H9 (cell line): ENCODE measurements around the gene SRSF4. TPM values are rescaled to one million over a fixed set of nuclear protein-coding genes. Genes with fewer than 3 reads are reported as not detected.

Experiments
- DNase-seq: peaks from one replicate; pipeline ENCODE4 v3.0.0-alpha.2; 2017
- H2AFZ ChIP-seq: one replicate; pipeline ENCODE4 v1.6.1; 2013; ENCODE audit warnings: mild to moderate bottlenecking, low read length, control low read depth, moderate library complexity
- H2AK5ac ChIP-seq: 2 replicates; pipeline ENCODE4 v1.6.1; 2013; ENCODE audit warnings: low read length, control low read depth, mixed read lengths; ENCODE audit not compliant: insufficient read length
- H2BK120ac ChIP-seq: one replicate; pipeline ENCODE4 v1.6.1; 2013; ENCODE audit warnings: low read depth, mild to moderate bottlenecking, low read length, control low read depth, inconsistent platforms; ENCODE audit not compliant: poor library complexity, severe bottlenecking
- H2BK12ac ChIP-seq: 2 replicates; pipeline ENCODE4 v1.6.1; 2013; ENCODE audit warnings: low read length, control low read depth, mixed read lengths, low read depth; ENCODE audit not compliant: insufficient read length
- H2BK15ac ChIP-seq: 2 replicates; pipeline ENCODE4 v1.6.1; 2013; ENCODE audit warnings: low read depth, low read length, control low read depth
- H2BK20ac ChIP-seq: one replicate; pipeline ENCODE4 v1.6.1; 2013; ENCODE audit warnings: low read depth, mild to moderate bottlenecking, low read length, control low read depth, inconsistent platforms; ENCODE audit not compliant: poor library complexity, severe bottlenecking
- H2BK5ac ChIP-seq: 2 replicates; pipeline ENCODE4 v1.6.1; 2013; ENCODE audit warnings: low read length, control low read depth, mixed read lengths; ENCODE audit not compliant: insufficient read length
- H3K14ac ChIP-seq: 2 replicates; pipeline ENCODE4 v1.6.1; 2013; ENCODE audit warnings: low read length, control low read depth; ENCODE audit not compliant: insufficient read depth
- H3K18ac ChIP-seq: 2 replicates; pipeline ENCODE4 v1.6.1; 2013; ENCODE audit warnings: low read depth, mild to moderate bottlenecking, mixed read lengths, low read length, control low read depth; ENCODE audit not compliant: insufficient read length
- H3K23ac ChIP-seq: 2 replicates; pipeline ENCODE4 v1.6.1; 2013; ENCODE audit warnings: low read length, control low read depth, mixed read lengths, low read depth; ENCODE audit not compliant: insufficient read length
- H3K23me2 ChIP-seq: 2 replicates; pipeline ENCODE4 v1.6.1; 2013; ENCODE audit warnings: low read depth, mild to moderate bottlenecking, mixed read lengths, low read length, control low read depth; ENCODE audit not compliant: insufficient read length, poor library complexity, severe bottlenecking
- H3K27ac ChIP-seq: 2 replicates; pipeline ENCODE4 v1.5.1; 2013; ENCODE audit warnings: low read length, control low read depth, mixed read lengths, low read depth; ENCODE audit not compliant: insufficient read length
- H3K27me3 ChIP-seq: 2 replicates; pipeline ENCODE4 v1.6.1; 2013; ENCODE audit warnings: low read length, control low read depth, inconsistent platforms; ENCODE audit not compliant: insufficient read depth
- H3K4ac ChIP-seq: 2 replicates; pipeline ENCODE4 v1.6.1; 2013; ENCODE audit warnings: low read depth, mild to moderate bottlenecking, control low read depth, inconsistent platforms, low read length, moderate library complexity
- H3K4me1 ChIP-seq: 2 replicates; pipeline ENCODE4 v1.6.1; 2013; ENCODE audit warnings: low read length, control low read depth, inconsistent platforms; ENCODE audit not compliant: insufficient read depth
- H3K4me2 ChIP-seq: 2 replicates; pipeline ENCODE4 v1.6.1; 2013; ENCODE audit warnings: low read length, control low read depth, mixed read lengths; ENCODE audit not compliant: insufficient read length, insufficient read depth
- H3K56ac ChIP-seq: 2 replicates; pipeline ENCODE4 v1.6.1; 2013; ENCODE audit warnings: low read depth, mild to moderate bottlenecking, mixed read lengths, low read length, control low read depth; ENCODE audit not compliant: insufficient read length
- H3K79me1 ChIP-seq: 2 replicates; pipeline ENCODE4 v1.6.1; 2013; ENCODE audit warnings: low read depth, mild to moderate bottlenecking, moderate library complexity, low read length, control low read depth, inconsistent platforms; ENCODE audit not compliant: insufficient read depth, poor library complexity, severe bottlenecking
- H3K79me2 ChIP-seq: 2 replicates; pipeline ENCODE4 v1.6.1; 2013; ENCODE audit warnings: low read length, control low read depth, inconsistent platforms; ENCODE audit not compliant: insufficient read depth
- H3K9ac ChIP-seq: 2 replicates; pipeline ENCODE4 v1.6.1; 2013; ENCODE audit warnings: low read length, control low read depth, mixed read lengths; ENCODE audit not compliant: insufficient read length; ENCODE audit errors: extremely low read depth
- H3K9me3 ChIP-seq: one replicate; pipeline ENCODE4 v1.6.1; 2013; ENCODE audit warnings: low read depth, low read length, inconsistent platforms; ENCODE audit not compliant: control insufficient read depth
- H3T11ph ChIP-seq: one replicate; pipeline ENCODE4 v1.6.1; 2013; ENCODE audit warnings: mild to moderate bottlenecking, low read length, control low read depth, inconsistent platforms
- H4K20me1 ChIP-seq: one replicate; pipeline ENCODE4 v1.6.1; 2013; ENCODE audit not compliant: control insufficient read depth, insufficient read length, insufficient read depth
- H4K5ac ChIP-seq: 2 replicates; pipeline ENCODE4 v1.6.1; 2013; ENCODE audit warnings: low read depth, mild to moderate bottlenecking, mixed read lengths, low read length, control low read depth; ENCODE audit not compliant: insufficient read length
- H4K8ac ChIP-seq: replicated peaks from 2 replicates; pipeline ENCODE4 v1.6.1; 2013; ENCODE audit warnings: low read length, control low read depth, mixed read lengths, low read depth; ENCODE audit not compliant: insufficient read length
- H4K91ac ChIP-seq: 2 replicates; pipeline ENCODE4 v1.6.1; 2013; ENCODE audit warnings: low read depth, mild to moderate bottlenecking, moderate library complexity, mixed read lengths, low read length, control low read depth; ENCODE audit not compliant: insufficient read length
- H3K27ac Mint-ChIP-seq, 3 experiments: 2 replicates in 2 of 3; 3 replicates in 1 of 3; pipeline ENCODE4 v1.8.0; 2020 to 2021; ENCODE audit warnings: mixed read lengths in 3 of 3, mild to moderate bottlenecking in 1 of 3, moderate library complexity in 1 of 3
- H3K27me3 Mint-ChIP-seq: 2 replicates; pipeline ENCODE4 v1.8.0; 2021; ENCODE audit warnings: low read depth, mild to moderate bottlenecking, moderate library complexity, mixed read lengths
- H3K36me3 Mint-ChIP-seq, 3 experiments: 2 replicates in 2 of 3; 3 replicates in 1 of 3; pipeline ENCODE4 v1.8.0; 2020 to 2021; ENCODE audit warnings: low read depth in 3 of 3, mixed read lengths in 3 of 3; ENCODE audit not compliant: insufficient read depth in 1 of 3
- H3K4me1 Mint-ChIP-seq, 2 experiments: 2 replicates each; pipeline ENCODE4 v1.8.0; 2020; ENCODE audit warnings: mixed read lengths in 2 of 2
- H3K4me3 Mint-ChIP-seq, 2 experiments: 2 replicates in 1 of 2; 3 replicates in 1 of 2; pipeline ENCODE4 v1.8.0; 2020 to 2021; ENCODE audit warnings: mild to moderate bottlenecking in 2 of 2, mixed read lengths in 2 of 2, moderate library complexity in 1 of 2
- H3K9me3 Mint-ChIP-seq, 2 experiments: 2 replicates in 1 of 2; 3 replicates in 1 of 2; pipeline ENCODE4 v1.8.0; 2020; ENCODE audit warnings: mild to moderate bottlenecking in 2 of 2, mixed read lengths in 2 of 2, moderate library complexity in 1 of 2
- WGBS: extraction: QIAGEN DNeasy Blood & Tissue Kit; methylation state at CpG from one replicate; pipeline ENCODE4 v1.1.7; 2013; ENCODE audit warnings: missing lambda C conversion rate, low lambda C conversion rate, mixed read lengths; ENCODE audit not compliant: insufficient read length; ENCODE audit errors: extremely low coverage; 5-methylcytosine and 5-hydroxymethylcytosine counted together
- total RNA-seq: library from RNA; stranded (reverse); gene quantifications from 2 replicates; pipeline ENCODE4 v1.2.1, GENCODE V29; 2021
- TF ChIP-seq, protein P1 (sequence below): fragments of 200-600 bp; sonication (generic); conservative IDR thresholded peaks from 3 replicates; pipeline ENCODE4 v1.8.0; 2021; ENCODE audit warnings: antibody characterized with exemption, mild to moderate bottlenecking

The SRSF4 gene
- total RNA-seq, 1 experiment from 2014 or later, result 90.6 TPM

DNA sequence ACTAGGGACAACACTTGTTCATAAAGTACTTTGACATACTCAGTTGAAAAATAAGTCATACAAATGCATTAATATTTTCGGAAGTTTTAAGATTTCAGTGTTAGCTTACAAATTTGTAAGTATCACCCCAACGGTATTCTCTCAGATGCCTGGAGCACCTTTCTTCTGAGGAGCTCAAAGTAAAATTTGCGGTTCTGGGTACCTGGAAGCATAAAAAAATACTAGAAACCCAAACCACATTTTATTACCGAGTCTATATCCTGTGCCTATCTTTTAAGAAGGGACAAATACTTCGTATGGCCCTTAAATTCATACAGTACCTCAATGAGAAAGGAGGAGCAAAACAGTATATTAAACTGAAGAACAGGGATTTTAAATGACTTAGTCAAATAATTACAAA, 10.2 kb downstream of the SRSF4 start:
- Histone ChIP-seq H2AFZ (no peak overlapping the region), H3K79me2 (peaks cover 33% of the 10 kb centered on the region; the same call in 1 of the 2 replicates), H3K27me3 (no peaks in the 10 kb centered on the region), H2AK5ac (no peak overlapping the region), H3K4me2 (no peak overlapping the region), H2BK20ac (no peak overlapping the region), H2BK120ac (no peak overlapping the region), H2BK15ac (no peak overlapping the region), H2BK12ac (no peak overlapping the region), H3K4me1 (peaks cover 9% of the 10 kb centered on the region; the same call in 1 of the 2 replicates), H3K23ac (no peak overlapping the region), H3T11ph (no peak overlapping the region), H3K56ac (no peak overlapping the region), H4K20me1 (no peaks in the 10 kb centered on the region), H3K18ac (no peak overlapping the region), H2BK5ac (no peak overlapping the region), H3K9me3 (no peaks in the 10 kb centered on the region), H3K79me1 (peaks cover 6% of the 10 kb centered on the region), H3K23me2 (no peaks in the 10 kb centered on the region), H4K8ac (no peak overlapping the region), H3K4ac (no peak overlapping the region), H3K9ac (no peak overlapping the region), H4K91ac (no peak overlapping the region), H4K5ac (no peak overlapping the region), H3K14ac (no peak overlapping the region), H3K27ac (no peak overlapping the region)
- TF ChIP-seq, protein P1, sequence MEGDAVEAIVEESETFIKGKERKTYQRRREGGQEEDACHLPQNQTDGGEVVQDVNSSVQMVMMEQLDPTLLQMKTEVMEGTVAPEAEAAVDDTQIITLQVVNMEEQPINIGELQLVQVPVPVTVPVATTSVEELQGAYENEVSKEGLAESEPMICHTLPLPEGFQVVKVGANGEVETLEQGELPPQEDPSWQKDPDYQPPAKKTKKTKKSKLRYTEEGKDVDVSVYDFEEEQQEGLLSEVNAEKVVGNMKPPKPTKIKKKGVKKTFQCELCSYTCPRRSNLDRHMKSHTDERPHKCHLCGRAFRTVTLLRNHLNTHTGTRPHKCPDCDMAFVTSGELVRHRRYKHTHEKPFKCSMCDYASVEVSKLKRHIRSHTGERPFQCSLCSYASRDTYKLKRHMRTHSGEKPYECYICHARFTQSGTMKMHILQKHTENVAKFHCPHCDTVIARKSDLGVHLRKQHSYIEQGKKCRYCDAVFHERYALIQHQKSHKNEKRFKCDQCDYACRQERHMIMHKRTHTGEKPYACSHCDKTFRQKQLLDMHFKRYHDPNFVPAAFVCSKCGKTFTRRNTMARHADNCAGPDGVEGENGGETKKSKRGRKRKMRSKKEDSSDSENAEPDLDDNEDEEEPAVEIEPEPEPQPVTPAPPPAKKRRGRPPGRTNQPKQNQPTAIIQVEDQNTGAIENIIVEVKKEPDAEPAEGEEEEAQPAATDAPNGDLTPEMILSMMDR, result no peak
- no peak for DNase-seq
- Mint-ChIP-seq H3K9me3 (peaks cover 4 to 6% of the 10 kb centered on the region in 2 experiments; a peak in 3 of 5 replicates), H3K27ac (peak overlapping the region in 1 of 3 experiments; percentile 34; a peak in 2 of 7 replicates), H3K4me3 (no peak overlapping the region), H3K36me3 (peaks cover 14 to 42% (median 36%) of the 10 kb centered on the region in 3 experiments), H3K27me3 (no peaks in the 10 kb centered on the region), H3K4me1 (peaks cover 38 to 43% of the 10 kb centered on the region in 2 experiments)
- WGBS, result no CpG with 5 or more reads among the region's 5 CpGs
